Osteocyte (in vitro differentiated cells): ENCODE results near the gene ERI2. TPM values are rescaled to one million over a fixed set of nuclear protein-coding genes. Genes with fewer than 3 reads are reported as not detected.
"Not testable (repeated sequence)": the region's sequence is repeated elsewhere in the genome, so short reads cannot be mapped to it uniquely, and the experiment has no call there.

Experiments used
- DNase-seq: peaks from one replicate; pipeline ENCODE4 v3.0.0; 2021; ENCODE audit warnings: mixed read lengths; ENCODE audit not compliant: unreplicated experiment; ENCODE audit errors: extremely low spot score
- H3K27ac Mint-ChIP-seq: one replicate; pipeline ENCODE4 v1.8.0; 2021; ENCODE audit warnings: mild to moderate bottlenecking, mixed read lengths; ENCODE audit not compliant: unreplicated experiment
- H3K27me3 Mint-ChIP-seq: one replicate; pipeline ENCODE4 v1.8.0; 2021; ENCODE audit warnings: mixed read lengths; ENCODE audit not compliant: unreplicated experiment
- H3K36me3 Mint-ChIP-seq: one replicate; pipeline ENCODE4 v1.8.0; 2021; ENCODE audit warnings: mixed read lengths; ENCODE audit not compliant: unreplicated experiment
- H3K4me1 Mint-ChIP-seq: one replicate; pipeline ENCODE4 v1.8.0; 2021; ENCODE audit warnings: mixed read lengths; ENCODE audit not compliant: unreplicated experiment
- H3K4me3 Mint-ChIP-seq: one replicate; pipeline ENCODE4 v1.8.0; 2021; ENCODE audit warnings: mild to moderate bottlenecking, moderate library complexity, mixed read lengths; ENCODE audit not compliant: unreplicated experiment
- H3K9me3 Mint-ChIP-seq: one replicate; pipeline ENCODE4 v1.8.0; 2021; ENCODE audit warnings: mixed read lengths; ENCODE audit not compliant: unreplicated experiment
- total RNA-seq: library from RNA; stranded (reverse); gene quantifications from 2 replicates; pipeline ENCODE4 v1.2.1, GENCODE V29; 2021
- TF ChIP-seq, protein P1 (sequence below): fragments of 200-600 bp; sonication (generic); IDR thresholded peaks from 2 replicates; pipeline ENCODE4 v1.5.0; 2021; ENCODE audit warnings: antibody characterized with exemption, mild to moderate bottlenecking, moderate library complexity

ERI2 gene
- total RNA-seq, 1 donor from 2014 or later: 16.6 TPM

DNA sequence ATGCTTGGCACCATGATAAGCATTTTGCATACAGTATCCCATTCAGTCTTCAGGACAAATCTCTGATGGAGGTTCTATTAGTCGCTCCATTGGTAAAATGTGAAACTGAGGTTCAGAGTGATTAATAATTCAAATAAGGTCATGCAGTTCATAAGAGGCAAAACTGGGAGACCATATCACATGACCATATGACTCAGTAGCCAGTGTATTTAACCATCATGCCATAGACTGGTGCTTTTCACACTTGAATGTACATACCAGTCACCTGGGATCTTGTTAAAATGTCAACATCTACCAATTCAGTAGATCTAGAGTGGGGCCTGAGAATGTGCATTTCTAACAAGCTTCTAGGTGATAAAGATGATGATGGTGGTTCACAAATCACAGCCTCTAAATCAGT is 38.2 kb downstream of the ERI2 start:
- Mint-ChIP-seq H3K4me1 (peaks cover 8% of the 10 kb centered on the region), H3K27ac (no peak overlapping the region), H3K4me3 (no peak overlapping the region), H3K27me3 (peaks cover 34% of the 10 kb centered on the region), H3K36me3 (no peaks in the 10 kb centered on the region), H3K9me3 (no peaks in the 10 kb centered on the region)
- DNase-seq: no peak
- TF ChIP-seq, protein P1, sequence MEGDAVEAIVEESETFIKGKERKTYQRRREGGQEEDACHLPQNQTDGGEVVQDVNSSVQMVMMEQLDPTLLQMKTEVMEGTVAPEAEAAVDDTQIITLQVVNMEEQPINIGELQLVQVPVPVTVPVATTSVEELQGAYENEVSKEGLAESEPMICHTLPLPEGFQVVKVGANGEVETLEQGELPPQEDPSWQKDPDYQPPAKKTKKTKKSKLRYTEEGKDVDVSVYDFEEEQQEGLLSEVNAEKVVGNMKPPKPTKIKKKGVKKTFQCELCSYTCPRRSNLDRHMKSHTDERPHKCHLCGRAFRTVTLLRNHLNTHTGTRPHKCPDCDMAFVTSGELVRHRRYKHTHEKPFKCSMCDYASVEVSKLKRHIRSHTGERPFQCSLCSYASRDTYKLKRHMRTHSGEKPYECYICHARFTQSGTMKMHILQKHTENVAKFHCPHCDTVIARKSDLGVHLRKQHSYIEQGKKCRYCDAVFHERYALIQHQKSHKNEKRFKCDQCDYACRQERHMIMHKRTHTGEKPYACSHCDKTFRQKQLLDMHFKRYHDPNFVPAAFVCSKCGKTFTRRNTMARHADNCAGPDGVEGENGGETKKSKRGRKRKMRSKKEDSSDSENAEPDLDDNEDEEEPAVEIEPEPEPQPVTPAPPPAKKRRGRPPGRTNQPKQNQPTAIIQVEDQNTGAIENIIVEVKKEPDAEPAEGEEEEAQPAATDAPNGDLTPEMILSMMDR: no peak

GRCh38 chr16:20767577-20767976 is 38.7 kb downstream of the ERI2 start:
- H3K27ac Mint-ChIP-seq: no peak overlapping the region
- peaks cover 31% of the 10 kb centered on the region for H3K27me3 Mint-ChIP-seq
- no peak overlapping the region for H3K4me3 Mint-ChIP-seq
- H3K36me3 Mint-ChIP-seq: no peaks in the 10 kb centered on the region
- TF ChIP-seq, protein P1: no peak
- peaks cover 10% of the 10 kb centered on the region for H3K4me1 Mint-ChIP-seq
- peaks cover 2% of the 10 kb centered on the region for H3K9me3 Mint-ChIP-seq
- no peak for DNase-seq

DNA sequence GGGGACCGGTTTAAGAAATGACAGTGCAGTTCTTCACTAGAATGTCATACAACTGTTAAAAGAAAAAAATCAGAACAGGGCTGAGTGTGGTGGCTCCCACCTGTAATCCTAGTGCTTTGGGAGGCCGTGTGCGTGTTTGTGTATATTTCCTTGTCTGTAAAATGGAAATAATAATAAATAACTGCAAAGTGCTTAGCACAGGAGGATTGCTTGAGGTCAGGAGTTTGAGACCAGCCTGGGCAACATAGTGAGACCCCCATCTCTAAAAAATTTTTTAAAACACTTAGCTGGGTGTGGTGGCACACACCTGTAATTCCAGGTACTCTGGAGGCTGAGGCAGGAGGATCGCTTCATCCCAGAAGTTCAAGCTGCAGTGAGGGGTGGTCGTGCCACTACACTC is 40.0 kb downstream of the ERI2 start:
- TF ChIP-seq, protein P1: no peak
- H3K4me3 Mint-ChIP-seq: no peak overlapping the region
- H3K27ac Mint-ChIP-seq: no peak overlapping the region
- H3K27me3 Mint-ChIP-seq: peaks cover 35% of the 10 kb centered on the region
- H3K36me3 Mint-ChIP-seq: no peaks in the 10 kb centered on the region
- H3K9me3 Mint-ChIP-seq: peaks cover 7% of the 10 kb centered on the region
- peaks cover 10% of the 10 kb centered on the region for H3K4me1 Mint-ChIP-seq
- no peak for DNase-seq

- Mint-ChIP-seq H3K36me3 (no peaks in the 10 kb centered on the region), H3K4me3 (no peak overlapping the region), H3K27me3 (peaks cover 33% of the 10 kb centered on the region), H3K4me1 (peaks cover 10% of the 10 kb centered on the region), H3K27ac (no peak overlapping the region), H3K9me3 (peaks cover 7% of the 10 kb centered on the region)
- DNase-seq: no peak
- TF ChIP-seq, protein P1: no peak
Measured at GRCh38 chr16:20765732-20766131, 40.5 kb downstream of the ERI2 start.

DNA sequence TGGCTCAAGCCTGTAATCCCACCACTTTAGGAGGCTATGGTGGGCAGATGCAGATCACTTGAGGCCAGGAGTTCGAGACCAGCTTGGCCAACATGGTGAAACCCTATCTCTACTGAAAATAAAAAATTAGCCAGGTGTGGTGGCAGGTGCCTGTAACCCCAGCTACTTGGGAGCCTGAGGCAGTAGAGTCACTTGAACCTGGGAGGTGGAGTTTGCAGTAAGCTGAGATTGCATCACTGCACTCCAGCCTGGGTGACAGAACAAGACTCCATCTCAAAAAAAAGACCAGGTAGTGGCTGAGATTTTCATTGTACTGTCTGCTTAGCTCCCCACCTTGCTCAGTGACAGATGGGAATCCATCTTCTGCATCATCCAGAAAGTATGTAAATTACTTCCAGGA is 41.8 kb downstream of the ERI2 start:
- not testable (repeated sequence) for H3K4me3 Mint-ChIP-seq, H3K27ac Mint-ChIP-seq, H3K36me3 Mint-ChIP-seq, H3K9me3 Mint-ChIP-seq, H3K4me1 Mint-ChIP-seq, DNase-seq
- peaks cover 26% of the 10 kb centered on the region for H3K27me3 Mint-ChIP-seq
